Subcutaneous adipose tissue (tissue), 4 donors: Measurements from ENCODE around the gene FILIP1. TPM values are rescaled to one million over a fixed set of nuclear protein-coding genes. Genes with fewer than 3 reads are reported as not detected.

Experiments used
- CTCF ChIP-seq: fragments of 450-650 bp; IDR thresholded peaks from one replicate; pipeline ENCODE4 v1.5.1; 2016; ENCODE audit warnings: low read depth, mild to moderate bottlenecking, control low read depth, antibody characterized with exemption, moderate library complexity
- total RNA-seq, 4 donors: library from RNA; depleted of rRNA; stranded (reverse); fragments of >200 nt; gene quantifications; one replicate each; pipeline ENCODE4 v1.1.0, GENCODE V29; 2016

The FILIP1 gene
- total RNA-seq, 4 donors from 2014 or later: 3.4 to 16.2 (median 5.8) TPM

GRCh38 chr6:75504465-75505222 lies 11.0 kb upstream of the FILIP1 start:
- TF ChIP-seq CTCF: no peak

- no peak for TF ChIP-seq CTCF
These were observed 9.7 kb upstream of the FILIP1 start for GRCh38 chr6:75503291-75503690.

- no peak for TF ChIP-seq CTCF
These were observed 9.3 kb upstream of the FILIP1 start for GRCh38 chr6:75502884-75503283.

GRCh38 chr6:75501756-75502155 lies 8.2 kb upstream of the FILIP1 start:
- no peak for TF ChIP-seq CTCF

GRCh38 chr6:75499640-75500039 lies 6.0 kb upstream of the FILIP1 start:
- no peak for TF ChIP-seq CTCF

GRCh38 chr6:75498862-75499261 lies 5.3 kb upstream of the FILIP1 start:
- TF ChIP-seq CTCF: no peak

GRCh38 chr6:75497994-75498393 lies 4.4 kb upstream of the FILIP1 start:
- TF ChIP-seq CTCF: no peak
